ENCODE results near the gene WWOX. TPM values are rescaled to one million over a fixed set of nuclear protein-coding genes. Genes with fewer than 3 reads are reported as not detected.

The WWOX gene
- total and polyA plus RNA-seq, 2 of the 8 experiments (the other 6 are each of a cell fraction or from before 2014, with no cell fraction given), result 5.4 to 16.7 TPM

DNA sequence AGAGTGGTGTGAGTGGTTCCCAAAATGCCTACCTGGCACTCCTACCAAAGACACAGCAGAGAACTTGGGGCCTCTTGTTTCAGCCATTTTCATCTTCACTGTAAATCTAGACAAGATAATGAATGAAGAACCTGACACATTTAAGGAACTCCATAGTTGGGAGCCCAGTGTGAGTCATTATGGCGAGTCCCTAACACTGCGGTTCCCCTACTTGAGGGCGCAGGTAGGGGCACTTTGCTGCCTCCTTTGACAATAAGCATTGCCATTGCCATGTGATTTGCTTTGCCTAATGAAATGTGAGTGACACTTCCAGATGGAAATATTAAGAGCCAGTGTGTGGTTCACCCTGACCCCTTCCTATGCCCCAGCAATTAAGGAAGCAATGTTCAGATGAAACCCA is 983.5 kb downstream of the WWOX start:
- no peak for TF ChIP-seq CHD1 (IDR thresholded peaks at IDR 0.05; ENCODE audit: low read depth, low read length)
- TF ChIP-seq SIX5 (IDR thresholded peaks at IDR 0.05; ENCODE audit: low read depth, low read length), result no peak
- Histone ChIP-seq H3K14ac (ENCODE audit: insufficient read length) (no peak overlapping the region), H4K91ac (replicated peaks; ENCODE audit: insufficient read length, low read length) (no peak overlapping the region), H2AK5ac (ENCODE audit: low read depth, low read length) (no peak overlapping the region), H3K36me3 (ENCODE audit: control insufficient read depth in 2 of 4, insufficient read depth in 4 of 4, low read length in 3 of 4) (no peaks in the 10 kb centered on the region), H2AFZ (ENCODE audit: low read length) (no peak overlapping the region), H3K27me3 (replicated peaks in 1 of 4; ENCODE audit: control insufficient read depth in 3 of 4, extremely low read depth in 1 of 4, insufficient read depth in 3 of 4, low read length in 3 of 4) (no peaks in the 10 kb centered on the region), H3K9ac (replicated peaks in 1 of 4; ENCODE audit: extremely low read depth in 1 of 4, low read depth in 3 of 4, low read length in 3 of 4) (no peak overlapping the region), H2BK5ac (ENCODE audit: low read depth, low read length) (no peak overlapping the region), H3K4me2 (ENCODE audit: insufficient read depth in 1 of 2, low read depth in 2 of 2, low read length in 2 of 2) (no peak overlapping the region), H4K20me1 (replicated peaks in 1 of 2; ENCODE audit: control insufficient read depth in 1 of 2, insufficient read depth in 2 of 2, low read length in 2 of 2) (no peaks in the 10 kb centered on the region), H2BK12ac (ENCODE audit: low read depth, low read length) (no peak overlapping the region), H3K4ac (replicated peaks; ENCODE audit: insufficient read length, low read depth, low read length) (no peak overlapping the region), H2BK20ac (ENCODE audit: low read length) (no peak overlapping the region), H3K4me3 (ENCODE audit: extremely low read depth in 1 of 4, insufficient read depth in 2 of 4, low read depth in 3 of 4, low read length in 4 of 4) (no peak overlapping the region), H3K18ac (ENCODE audit: extremely low read depth, low read length) (no peak overlapping the region), H3K23me2 (ENCODE audit: low read depth, low read length) (no peaks in the 10 kb centered on the region), H2BK120ac (replicated peaks; ENCODE audit: low read depth, low read length) (no peak overlapping the region), H4K5ac (ENCODE audit: insufficient read length, low read depth, low read length) (no peak overlapping the region), H3K27ac (ENCODE audit: low read depth, low read length) (no peak overlapping the region), H3K79me2 (ENCODE audit: control insufficient read depth in 1 of 2, insufficient read depth in 2 of 2, low read length in 2 of 2) (no peaks in the 10 kb centered on the region), H4K8ac (ENCODE audit: extremely low read depth, insufficient read depth, low read length) (no peak overlapping the region), H3K4me1 (replicated peaks in 1 of 4; ENCODE audit: control insufficient read depth in 3 of 4, insufficient read depth in 4 of 4, low read length in 3 of 4) (no peaks in the 10 kb centered on the region), H3K56ac (replicated peaks; ENCODE audit: insufficient read length, low read depth, low read length) (no peak overlapping the region), H3K23ac (ENCODE audit: insufficient read length) (no peak overlapping the region), H3K79me1 (ENCODE audit: low read depth, low read length) (no peaks in the 10 kb centered on the region), H3K9me3 (ENCODE audit: insufficient read depth in 2 of 2, low read depth in 1 of 2, low read length in 1 of 2) (no peaks in the 10 kb centered on the region), H2BK15ac (ENCODE audit: low read length) (no peak overlapping the region)
- ChIA-PET CTCF (ENCODE audit: partially characterized antibody) (interaction anchor here (1.3 kb wide), 1 partner anchor 157 kb away, joined by 3 read pairs; no protein-coding TSS in a partner anchor), POLR2A (ENCODE audit: partially characterized antibody) (no interaction called here)
- FAIRE-seq, result no peak
- WGBS, 2 experiments (ENCODE audit: extremely low coverage in 1 of 2, insufficient coverage in 1 of 2, insufficient read length in 1 of 2, insufficient replicate concordance in 2 of 2, low coverage in 1 of 2, low lambda C conversion rate in 2 of 2, missing lambda C conversion rate in 1 of 2), result 96% methylated on average over 3 of the region's 3 CpGs; no CpG with 5 or more reads in 1 of the 2 experiments
- no peak for DNase-seq (ENCODE audit: low read depth in 1 of 2, low spot score in 2 of 2)

Data from H1 (cell line).